H9 (cell line): ENCODE results near the gene MIS18A. TPM values are rescaled to one million over a fixed set of nuclear protein-coding genes. Genes with fewer than 3 reads are reported as not detected.
A peak's percentile ranks its signal among the peaks of the same experiment; 100 is the strongest.

Experiments used
- DNase-seq: peaks from one replicate; pipeline ENCODE4 v3.0.0-alpha.2; 2017
- H2AFZ ChIP-seq: one replicate; pipeline ENCODE4 v1.6.1; 2013; ENCODE audit warnings: mild to moderate bottlenecking, low read length, control low read depth, moderate library complexity
- H2AK5ac ChIP-seq: 2 replicates; pipeline ENCODE4 v1.6.1; 2013; ENCODE audit warnings: low read length, control low read depth, mixed read lengths; ENCODE audit not compliant: insufficient read length
- H2BK120ac ChIP-seq: one replicate; pipeline ENCODE4 v1.6.1; 2013; ENCODE audit warnings: low read depth, mild to moderate bottlenecking, low read length, control low read depth, inconsistent platforms; ENCODE audit not compliant: poor library complexity, severe bottlenecking
- H2BK12ac ChIP-seq: 2 replicates; pipeline ENCODE4 v1.6.1; 2013; ENCODE audit warnings: low read length, control low read depth, mixed read lengths, low read depth; ENCODE audit not compliant: insufficient read length
- H2BK15ac ChIP-seq: 2 replicates; pipeline ENCODE4 v1.6.1; 2013; ENCODE audit warnings: low read depth, low read length, control low read depth
- H2BK20ac ChIP-seq: one replicate; pipeline ENCODE4 v1.6.1; 2013; ENCODE audit warnings: low read depth, mild to moderate bottlenecking, low read length, control low read depth, inconsistent platforms; ENCODE audit not compliant: poor library complexity, severe bottlenecking
- H2BK5ac ChIP-seq: 2 replicates; pipeline ENCODE4 v1.6.1; 2013; ENCODE audit warnings: low read length, control low read depth, mixed read lengths; ENCODE audit not compliant: insufficient read length
- H3K14ac ChIP-seq: 2 replicates; pipeline ENCODE4 v1.6.1; 2013; ENCODE audit warnings: low read length, control low read depth; ENCODE audit not compliant: insufficient read depth
- H3K18ac ChIP-seq: 2 replicates; pipeline ENCODE4 v1.6.1; 2013; ENCODE audit warnings: low read depth, mild to moderate bottlenecking, mixed read lengths, low read length, control low read depth; ENCODE audit not compliant: insufficient read length
- H3K23ac ChIP-seq: 2 replicates; pipeline ENCODE4 v1.6.1; 2013; ENCODE audit warnings: low read length, control low read depth, mixed read lengths, low read depth; ENCODE audit not compliant: insufficient read length
- H3K23me2 ChIP-seq: 2 replicates; pipeline ENCODE4 v1.6.1; 2013; ENCODE audit warnings: low read depth, mild to moderate bottlenecking, mixed read lengths, low read length, control low read depth; ENCODE audit not compliant: insufficient read length, poor library complexity, severe bottlenecking
- H3K27ac ChIP-seq: 2 replicates; pipeline ENCODE4 v1.5.1; 2013; ENCODE audit warnings: low read length, control low read depth, mixed read lengths, low read depth; ENCODE audit not compliant: insufficient read length
- H3K27me3 ChIP-seq: 2 replicates; pipeline ENCODE4 v1.6.1; 2013; ENCODE audit warnings: low read length, control low read depth, inconsistent platforms; ENCODE audit not compliant: insufficient read depth
- H3K4ac ChIP-seq: 2 replicates; pipeline ENCODE4 v1.6.1; 2013; ENCODE audit warnings: low read depth, mild to moderate bottlenecking, control low read depth, inconsistent platforms, low read length, moderate library complexity
- H3K4me1 ChIP-seq: 2 replicates; pipeline ENCODE4 v1.6.1; 2013; ENCODE audit warnings: low read length, control low read depth, inconsistent platforms; ENCODE audit not compliant: insufficient read depth
- H3K4me2 ChIP-seq: 2 replicates; pipeline ENCODE4 v1.6.1; 2013; ENCODE audit warnings: low read length, control low read depth, mixed read lengths; ENCODE audit not compliant: insufficient read length, insufficient read depth
- H3K56ac ChIP-seq: 2 replicates; pipeline ENCODE4 v1.6.1; 2013; ENCODE audit warnings: low read depth, mild to moderate bottlenecking, mixed read lengths, low read length, control low read depth; ENCODE audit not compliant: insufficient read length
- H3K79me1 ChIP-seq: 2 replicates; pipeline ENCODE4 v1.6.1; 2013; ENCODE audit warnings: low read depth, mild to moderate bottlenecking, moderate library complexity, low read length, control low read depth, inconsistent platforms; ENCODE audit not compliant: insufficient read depth, poor library complexity, severe bottlenecking
- H3K79me2 ChIP-seq: 2 replicates; pipeline ENCODE4 v1.6.1; 2013; ENCODE audit warnings: low read length, control low read depth, inconsistent platforms; ENCODE audit not compliant: insufficient read depth
- H3K9ac ChIP-seq: 2 replicates; pipeline ENCODE4 v1.6.1; 2013; ENCODE audit warnings: low read length, control low read depth, mixed read lengths; ENCODE audit not compliant: insufficient read length; ENCODE audit errors: extremely low read depth
- H3K9me3 ChIP-seq: one replicate; pipeline ENCODE4 v1.6.1; 2013; ENCODE audit warnings: low read depth, low read length, inconsistent platforms; ENCODE audit not compliant: control insufficient read depth
- H3T11ph ChIP-seq: one replicate; pipeline ENCODE4 v1.6.1; 2013; ENCODE audit warnings: mild to moderate bottlenecking, low read length, control low read depth, inconsistent platforms
- H4K20me1 ChIP-seq: one replicate; pipeline ENCODE4 v1.6.1; 2013; ENCODE audit not compliant: control insufficient read depth, insufficient read length, insufficient read depth
- H4K5ac ChIP-seq: 2 replicates; pipeline ENCODE4 v1.6.1; 2013; ENCODE audit warnings: low read depth, mild to moderate bottlenecking, mixed read lengths, low read length, control low read depth; ENCODE audit not compliant: insufficient read length
- H4K8ac ChIP-seq: replicated peaks from 2 replicates; pipeline ENCODE4 v1.6.1; 2013; ENCODE audit warnings: low read length, control low read depth, mixed read lengths, low read depth; ENCODE audit not compliant: insufficient read length
- H4K91ac ChIP-seq: 2 replicates; pipeline ENCODE4 v1.6.1; 2013; ENCODE audit warnings: low read depth, mild to moderate bottlenecking, moderate library complexity, mixed read lengths, low read length, control low read depth; ENCODE audit not compliant: insufficient read length
- H3K27ac Mint-ChIP-seq, 3 experiments: 2 replicates in 2 of 3; 3 replicates in 1 of 3; pipeline ENCODE4 v1.8.0; 2020 to 2021; ENCODE audit warnings: mixed read lengths in 3 of 3, mild to moderate bottlenecking in 1 of 3, moderate library complexity in 1 of 3
- H3K27me3 Mint-ChIP-seq: 2 replicates; pipeline ENCODE4 v1.8.0; 2021; ENCODE audit warnings: low read depth, mild to moderate bottlenecking, moderate library complexity, mixed read lengths
- H3K36me3 Mint-ChIP-seq, 3 experiments: 2 replicates in 2 of 3; 3 replicates in 1 of 3; pipeline ENCODE4 v1.8.0; 2020 to 2021; ENCODE audit warnings: low read depth in 3 of 3, mixed read lengths in 3 of 3; ENCODE audit not compliant: insufficient read depth in 1 of 3
- H3K4me1 Mint-ChIP-seq, 2 experiments: 2 replicates each; pipeline ENCODE4 v1.8.0; 2020; ENCODE audit warnings: mixed read lengths in 2 of 2
- H3K4me3 Mint-ChIP-seq, 2 experiments: 2 replicates in 1 of 2; 3 replicates in 1 of 2; pipeline ENCODE4 v1.8.0; 2020 to 2021; ENCODE audit warnings: mild to moderate bottlenecking in 2 of 2, mixed read lengths in 2 of 2, moderate library complexity in 1 of 2
- H3K9me3 Mint-ChIP-seq, 2 experiments: 2 replicates in 1 of 2; 3 replicates in 1 of 2; pipeline ENCODE4 v1.8.0; 2020; ENCODE audit warnings: mild to moderate bottlenecking in 2 of 2, mixed read lengths in 2 of 2, moderate library complexity in 1 of 2
- WGBS: extraction: QIAGEN DNeasy Blood & Tissue Kit; methylation state at CpG from one replicate; pipeline ENCODE4 v1.1.7; 2013; ENCODE audit warnings: missing lambda C conversion rate, low lambda C conversion rate, mixed read lengths; ENCODE audit not compliant: insufficient read length; ENCODE audit errors: extremely low coverage; 5-methylcytosine and 5-hydroxymethylcytosine counted together
- total RNA-seq: library from RNA; stranded (reverse); gene quantifications from 2 replicates; pipeline ENCODE4 v1.2.1, GENCODE V29; 2021
- TF ChIP-seq, protein P1 (sequence below): fragments of 200-600 bp; sonication (generic); conservative IDR thresholded peaks from 3 replicates; pipeline ENCODE4 v1.8.0; 2021; ENCODE audit warnings: antibody characterized with exemption, mild to moderate bottlenecking

The MIS18A gene
- total RNA-seq, 1 experiment from 2014 or later = 56.5 TPM

DNA sequence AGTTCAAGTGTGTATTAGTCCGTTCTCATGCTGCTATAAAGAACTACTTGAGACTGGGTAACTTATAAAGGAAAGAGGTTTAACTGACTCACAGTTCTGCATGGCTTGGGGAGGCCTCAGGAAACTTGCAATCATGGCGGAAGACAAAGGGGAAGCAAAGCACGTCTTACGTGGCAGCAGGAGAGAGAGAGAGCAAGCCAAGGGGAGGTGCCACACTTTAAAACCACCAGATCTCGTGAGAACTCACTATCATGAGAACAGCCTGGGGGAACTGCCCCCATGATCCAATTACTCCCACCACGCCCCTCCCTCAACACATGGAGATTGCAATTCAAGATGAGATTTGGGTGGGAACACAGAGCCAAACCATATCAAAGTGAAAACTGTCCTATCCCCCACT, 4.1 kb upstream of the MIS18A start:
- H3K27me3 ChIP-seq = no peaks in the 10 kb centered on the region
- no peak overlapping the region for H2BK5ac ChIP-seq
- no peak overlapping the region for H3K9ac ChIP-seq
- no peak overlapping the region for H2BK20ac ChIP-seq
- H3K18ac ChIP-seq = no peak overlapping the region
- Mint-ChIP-seq H3K4me3 (no peak overlapping the region), H3K9me3 (peaks cover 0 to 7% of the 10 kb centered on the region in 2 experiments; a peak in 2 of 5 replicates), H3K27ac (peak overlapping the region in 1 of 3 experiments; percentile 12; a peak in 1 of 7 replicates), H3K36me3 (peaks cover 0 to 2% (median 0%) of the 10 kb centered on the region in 3 experiments; a peak in 1 of 7 replicates), H3K4me1 (peaks cover 8 to 11% of the 10 kb centered on the region in 2 experiments; a peak in 3 of 4 replicates), H3K27me3 (no peaks in the 10 kb centered on the region; the same call in 1 of the 2 replicates)
- H2AK5ac ChIP-seq = no peak overlapping the region
- H3K56ac ChIP-seq = no peak overlapping the region
- no peak for DNase-seq
- no peak overlapping the region for H3T11ph ChIP-seq
- TF ChIP-seq, protein P1, sequence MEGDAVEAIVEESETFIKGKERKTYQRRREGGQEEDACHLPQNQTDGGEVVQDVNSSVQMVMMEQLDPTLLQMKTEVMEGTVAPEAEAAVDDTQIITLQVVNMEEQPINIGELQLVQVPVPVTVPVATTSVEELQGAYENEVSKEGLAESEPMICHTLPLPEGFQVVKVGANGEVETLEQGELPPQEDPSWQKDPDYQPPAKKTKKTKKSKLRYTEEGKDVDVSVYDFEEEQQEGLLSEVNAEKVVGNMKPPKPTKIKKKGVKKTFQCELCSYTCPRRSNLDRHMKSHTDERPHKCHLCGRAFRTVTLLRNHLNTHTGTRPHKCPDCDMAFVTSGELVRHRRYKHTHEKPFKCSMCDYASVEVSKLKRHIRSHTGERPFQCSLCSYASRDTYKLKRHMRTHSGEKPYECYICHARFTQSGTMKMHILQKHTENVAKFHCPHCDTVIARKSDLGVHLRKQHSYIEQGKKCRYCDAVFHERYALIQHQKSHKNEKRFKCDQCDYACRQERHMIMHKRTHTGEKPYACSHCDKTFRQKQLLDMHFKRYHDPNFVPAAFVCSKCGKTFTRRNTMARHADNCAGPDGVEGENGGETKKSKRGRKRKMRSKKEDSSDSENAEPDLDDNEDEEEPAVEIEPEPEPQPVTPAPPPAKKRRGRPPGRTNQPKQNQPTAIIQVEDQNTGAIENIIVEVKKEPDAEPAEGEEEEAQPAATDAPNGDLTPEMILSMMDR = no peak
- no peak overlapping the region for H3K4ac ChIP-seq
- H2BK12ac ChIP-seq = no peak overlapping the region
- H4K5ac ChIP-seq = no peak overlapping the region
- no peak overlapping the region for H2BK15ac ChIP-seq
- H3K4me2 ChIP-seq = no peak overlapping the region
- H3K4me1 ChIP-seq = no peaks in the 10 kb centered on the region
- no peaks in the 10 kb centered on the region for H3K9me3 ChIP-seq
- H3K79me1 ChIP-seq = no peaks in the 10 kb centered on the region
- no peak overlapping the region for H2AFZ ChIP-seq
- H3K27ac ChIP-seq = no peak overlapping the region
- H4K20me1 ChIP-seq = no peaks in the 10 kb centered on the region
- H2BK120ac ChIP-seq = no peak overlapping the region
- H4K8ac ChIP-seq = no peak overlapping the region
- peaks cover 10% of the 10 kb centered on the region for H3K23me2 ChIP-seq
- H3K14ac ChIP-seq = no peak overlapping the region
- no peak overlapping the region for H3K23ac ChIP-seq
- peaks cover 2% of the 10 kb centered on the region; the same call in 1 of the 2 replicates for H3K79me2 ChIP-seq
- WGBS = no CpG with 5 or more reads among the region's 6 CpGs
- H4K91ac ChIP-seq = no peak overlapping the region
